Right atrium auricular region (tissue), 2 donors: ENCODE data around the gene ZNF516. TPM values are rescaled to one million over a fixed set of nuclear protein-coding genes. Genes with fewer than 3 reads are reported as not detected.

Source experiments
- DNase-seq: peaks from one replicate; pipeline ENCODE4 v3.0.0-alpha.2; 2019; ENCODE audit warnings: low spot score
- H3K27ac ChIP-seq, 2 donors: fragments of 200-600 bp; sonication (generic); 1 replicate in 1 of 2; 2 replicates in 1 of 2; pipeline ENCODE4 v1.5.1; 2016 to 2019
- H3K27me3 ChIP-seq, 2 donors: fragments of 200-600 bp; sonication (generic); one replicate each; pipeline versions ENCODE4 v1.5.1 to v1.6.0; 2017 to 2019
- H3K36me3 ChIP-seq: fragments of 200-600 bp; sonication (generic); one replicate; pipeline ENCODE4 v1.5.1; 2016
- H3K4me1 ChIP-seq, 2 donors: fragments of 200-600 bp; sonication (generic); one replicate each; pipeline versions ENCODE4 v1.5.1 to v1.6.0; 2017 to 2019
- H3K4me3 ChIP-seq, 2 donors: fragments of 200-600 bp; sonication (generic); 1 replicate in 1 of 2; 2 replicates in 1 of 2; pipeline ENCODE4 v1.5.1; 2017 to 2019; ENCODE audit warnings: mild to moderate bottlenecking in 1 of 2, moderate library complexity in 1 of 2
- H3K9me3 ChIP-seq, 2 donors: fragments of 200-600 bp; sonication (generic); one replicate each; pipeline ENCODE4 v1.5.1; 2019
- CTCF ChIP-seq, 2 donors: fragments of 200-600 bp; sonication (generic); IDR thresholded peaks; one replicate each; pipeline ENCODE4 v1.5.1; 2019; ENCODE audit warnings: antibody characterized with exemption in 2 of 2
- total RNA-seq, 2 donors: library from RNA; depleted of rRNA; stranded (reverse); fragments of >200 nt; gene quantifications; one replicate each; pipeline ENCODE4 v1.1.0, GENCODE V29; 2016

The ZNF516 gene
- total RNA-seq, 2 donors from 2014 or later, result 11.0 to 14.0 TPM

DNA sequence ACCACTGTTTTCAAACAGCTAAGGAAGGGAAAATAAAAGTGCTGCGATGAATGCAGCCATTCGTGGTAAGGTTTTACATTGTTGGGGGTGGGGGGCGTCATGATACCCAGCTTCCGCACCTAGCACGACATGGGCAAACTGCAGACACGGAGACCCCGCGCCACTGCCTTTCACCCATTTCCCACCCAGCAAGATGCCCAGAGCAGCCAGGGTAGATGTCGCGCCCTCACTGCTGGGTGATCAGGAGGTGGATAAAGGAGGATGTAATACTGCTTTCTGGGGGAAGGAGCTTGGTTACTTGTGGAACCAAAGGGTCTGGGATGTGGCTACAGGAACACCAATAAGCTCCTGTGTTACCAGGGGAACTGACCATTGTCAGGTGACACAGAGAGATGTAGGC, 138.4 kb downstream of the ZNF516 start:
- DNase-seq, result no peak

DNA sequence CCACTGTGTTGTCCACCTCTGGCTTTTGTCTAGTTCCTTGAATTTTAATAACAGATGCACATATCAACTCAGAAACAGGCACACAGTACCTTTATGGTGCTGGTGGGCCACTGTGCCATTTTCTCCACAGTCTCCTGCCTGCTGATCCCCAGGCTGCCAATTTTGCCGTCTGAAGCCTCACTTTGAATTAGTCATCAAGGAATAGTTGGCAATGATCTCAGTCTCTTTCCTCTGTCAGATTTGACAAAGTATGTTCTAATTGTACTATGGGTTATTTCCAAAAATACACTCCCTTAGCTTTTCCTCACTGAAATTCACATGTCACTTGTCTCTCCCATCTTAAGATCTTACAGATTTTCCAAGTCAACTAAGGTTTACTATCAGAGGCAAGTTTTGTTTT, 140.7 kb downstream of the ZNF516 start:
- no peaks in the 10 kb centered on the region for H3K9me3 ChIP-seq
- no peak for DNase-seq
- no peak for TF ChIP-seq CTCF (IDR thresholded peaks at IDR 0.05)
- peaks cover 18% of the 10 kb centered on the region for H3K36me3 ChIP-seq
- H3K27ac ChIP-seq, result no peak overlapping the region
- H3K27me3 ChIP-seq, result no peaks in the 10 kb centered on the region
- no peaks in the 10 kb centered on the region for H3K4me1 ChIP-seq
- H3K4me3 ChIP-seq, result no peak overlapping the region

More for the DNA sequence above, 138.4 kb downstream of the ZNF516 start:
- no peak for TF ChIP-seq CTCF (IDR thresholded peaks at IDR 0.05)
- H3K27ac ChIP-seq, result no peak overlapping the region
- H3K27me3 ChIP-seq, result no peaks in the 10 kb centered on the region
- no peak overlapping the region for H3K4me3 ChIP-seq
- no peaks in the 10 kb centered on the region for H3K9me3 ChIP-seq
- H3K36me3 ChIP-seq, result peaks cover 28% of the 10 kb centered on the region
- no peaks in the 10 kb centered on the region for H3K4me1 ChIP-seq

DNA sequence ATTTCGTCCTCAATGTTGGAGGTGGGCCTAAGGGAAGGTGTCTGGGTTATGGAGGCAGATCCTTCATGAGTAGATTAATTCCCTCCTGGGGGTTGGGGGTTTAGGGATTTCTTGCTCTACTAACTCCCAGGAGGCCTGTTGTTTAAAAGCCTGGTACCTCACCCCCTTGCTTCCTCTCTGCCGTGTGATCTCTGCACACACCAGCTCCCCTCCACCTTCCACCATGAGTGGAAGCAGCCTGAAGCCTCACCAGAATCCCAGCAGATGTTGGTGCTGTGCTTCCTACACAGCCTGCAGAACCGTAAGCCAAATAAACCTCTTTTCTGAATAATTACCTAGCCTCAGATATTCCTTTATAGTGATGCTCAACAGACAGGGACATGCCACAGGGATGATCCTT, 141.5 kb downstream of the ZNF516 start:
- H3K4me1 ChIP-seq, result peaks cover 0 to 4% of the 10 kb centered on the region in 2 donors
- no peak overlapping the region for H3K27ac ChIP-seq
- H3K4me3 ChIP-seq, result no peak overlapping the region
- H3K27me3 ChIP-seq, result no peaks in the 10 kb centered on the region
- no peaks in the 10 kb centered on the region for H3K9me3 ChIP-seq
- peaks cover 12% of the 10 kb centered on the region for H3K36me3 ChIP-seq
- no peak for TF ChIP-seq CTCF (IDR thresholded peaks at IDR 0.05)
- DNase-seq, result no peak

DNA sequence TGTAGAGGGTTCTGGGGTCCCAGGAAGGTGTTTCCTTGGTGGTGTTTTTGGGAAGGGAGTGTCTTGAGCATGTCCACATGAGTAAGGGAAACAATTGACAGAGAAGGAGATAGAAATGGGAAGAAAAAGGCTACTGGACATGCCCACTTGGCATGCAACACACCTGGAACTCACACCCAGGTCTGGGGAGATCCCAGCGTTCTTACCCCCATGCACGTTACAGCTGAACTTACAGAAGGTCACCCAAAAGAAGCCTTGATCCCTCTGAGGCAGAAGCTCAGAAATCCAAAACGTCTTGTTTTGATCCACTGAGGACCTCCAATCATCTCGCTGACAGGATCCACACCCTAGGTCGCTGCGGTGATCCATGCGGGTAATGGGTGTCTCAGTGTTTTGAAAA, 142.0 kb downstream of the ZNF516 start:
- no peaks in the 10 kb centered on the region for H3K27me3 ChIP-seq
- no peak for TF ChIP-seq CTCF (IDR thresholded peaks at IDR 0.05)
- H3K9me3 ChIP-seq, result no peaks in the 10 kb centered on the region
- no peak for DNase-seq
- no peak overlapping the region for H3K4me3 ChIP-seq
- peaks cover 12% of the 10 kb centered on the region for H3K36me3 ChIP-seq
- H3K27ac ChIP-seq, result no peak overlapping the region
- peaks cover 0 to 4% of the 10 kb centered on the region in 2 donors for H3K4me1 ChIP-seq

DNA sequence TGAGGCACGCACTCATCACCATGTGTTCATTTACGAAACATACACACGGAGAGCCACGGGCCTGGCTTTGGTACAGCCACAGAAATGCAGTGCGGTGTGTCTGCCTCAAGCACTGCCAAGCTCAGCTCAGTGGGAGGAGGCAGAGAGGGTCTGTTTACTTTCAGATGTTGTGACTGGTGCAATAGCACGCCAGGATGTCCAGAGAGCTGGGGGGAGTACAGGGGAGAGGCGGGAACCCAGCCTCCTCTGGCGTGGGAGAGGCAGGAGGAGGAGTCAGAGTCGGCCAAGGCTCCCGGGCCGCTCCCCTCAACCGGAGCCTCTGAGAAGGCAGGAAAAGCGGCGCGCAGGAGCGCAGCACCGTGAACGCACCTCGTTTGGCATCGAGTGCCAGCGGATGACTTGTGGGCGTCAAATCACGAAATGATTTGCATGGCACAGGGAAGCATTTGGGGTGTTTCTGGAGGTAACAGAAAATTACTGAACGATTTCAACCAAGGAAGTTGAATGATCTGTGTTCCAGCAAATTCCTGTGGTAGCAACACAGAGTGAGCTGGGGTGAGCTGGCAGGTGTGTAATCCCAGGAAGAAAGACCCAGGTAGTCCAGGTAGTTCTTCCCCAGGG, 143.0 kb downstream of the ZNF516 start:
- no peak overlapping the region for H3K27ac ChIP-seq
- no peak for TF ChIP-seq CTCF (IDR thresholded peaks at IDR 0.05)
- DNase-seq, result no peak
- H3K4me1 ChIP-seq, result peaks cover 0 to 4% of the 10 kb centered on the region in 2 donors
- no peaks in the 10 kb centered on the region for H3K27me3 ChIP-seq
- H3K36me3 ChIP-seq, result peaks cover 4% of the 10 kb centered on the region
- no peaks in the 10 kb centered on the region for H3K9me3 ChIP-seq
- H3K4me3 ChIP-seq, result no peak overlapping the region
